ENCODE data around the gene ACAP1.
"Not testable (repeated sequence)": the region's sequence is repeated elsewhere in the genome, so short reads cannot be mapped to it uniquely, and the experiment has no call there.

ACAP1 gene

DNA sequence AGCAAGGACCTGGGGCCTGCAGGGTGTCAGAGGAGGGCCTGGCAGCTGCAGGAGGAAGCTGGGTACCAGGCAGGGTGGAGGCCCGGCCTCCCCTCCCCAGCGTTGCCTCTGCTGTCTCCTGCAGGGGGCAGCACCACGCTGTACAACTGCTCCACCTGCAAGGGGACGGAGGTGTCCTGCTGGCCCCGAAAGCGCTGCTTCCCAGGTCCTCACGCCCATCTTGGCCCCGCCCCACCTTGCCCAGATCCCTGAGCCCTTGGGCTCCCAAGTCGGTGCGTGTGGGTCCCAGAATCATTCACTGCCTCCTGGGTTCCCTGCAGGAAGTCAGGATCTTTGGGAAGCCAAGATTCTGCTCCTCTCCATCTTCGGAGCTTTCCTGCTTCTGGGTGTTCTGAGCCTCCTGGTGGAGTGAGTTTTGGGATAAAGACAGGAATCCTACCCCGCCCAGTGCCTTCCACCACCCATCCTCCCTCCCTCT lies 19.8 kb downstream of the ACAP1 start:
- peak; percentile 83 for DNase-seq (ENCODE audit: low read depth)

DNA sequence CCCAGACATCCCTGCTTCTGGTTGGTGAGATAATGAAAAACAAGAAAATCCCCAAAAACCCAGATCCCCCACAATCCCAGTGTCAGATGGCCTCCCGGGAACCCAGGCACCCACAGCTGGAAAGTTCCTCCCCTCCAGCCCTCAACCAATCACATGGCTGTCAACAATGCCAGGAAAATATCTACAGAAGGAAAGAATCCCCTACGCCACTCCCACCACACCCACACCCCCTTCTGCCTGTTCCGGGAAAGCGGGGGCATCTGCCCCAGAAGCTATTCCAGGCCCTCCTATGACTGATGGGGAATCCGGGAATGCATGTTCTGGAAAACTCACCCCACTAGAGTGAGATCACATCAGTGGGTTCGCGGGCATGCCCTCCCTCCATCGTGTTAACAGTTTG lies 20.4 kb downstream of the ACAP1 start:
- no peak for DNase-seq (ENCODE audit: low read depth)

DNA sequence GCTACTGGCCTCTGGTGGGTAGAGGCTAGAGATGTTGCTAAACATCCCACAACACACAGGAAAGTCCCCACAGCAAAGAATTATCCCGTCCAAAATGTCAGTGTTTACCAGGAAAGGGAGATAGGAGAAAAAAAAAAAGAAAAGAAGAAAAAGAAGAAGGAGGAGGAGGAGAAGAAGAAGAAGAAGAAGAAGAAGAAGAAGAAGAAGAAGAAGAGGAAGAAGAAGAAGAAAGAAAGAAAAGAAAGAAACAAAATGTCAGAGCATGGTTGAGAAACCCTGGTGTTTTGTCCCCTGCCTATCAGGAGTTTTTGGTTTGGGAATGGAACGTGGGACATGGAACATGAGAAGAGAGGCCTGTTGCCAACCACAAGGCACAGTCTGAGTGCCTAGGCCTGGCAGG lies 21.1 kb downstream of the ACAP1 start:
- no peak for DNase-seq (ENCODE audit: low read depth)

DNA sequence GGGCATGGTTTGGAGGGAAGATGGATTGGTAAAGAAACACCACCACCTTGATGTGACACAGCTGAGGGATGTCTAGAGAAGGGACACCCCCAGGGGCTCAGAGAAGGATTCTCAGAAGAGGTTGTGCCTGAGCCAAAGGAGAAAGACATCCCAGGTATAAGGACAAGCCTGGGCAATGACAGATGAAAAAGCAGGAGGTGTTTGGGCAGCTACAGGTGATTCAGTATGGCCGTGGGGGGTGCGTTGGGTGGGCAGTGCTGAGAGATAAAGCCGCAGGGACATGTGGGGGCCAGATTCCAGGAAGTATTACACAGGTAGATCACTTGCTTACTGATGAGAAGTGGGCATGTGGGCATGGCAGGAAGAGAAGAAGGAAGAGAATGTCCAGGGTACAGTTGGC lies 25.6 kb downstream of the ACAP1 start:
- no peak for DNase-seq (ENCODE audit: low read depth)

DNA sequence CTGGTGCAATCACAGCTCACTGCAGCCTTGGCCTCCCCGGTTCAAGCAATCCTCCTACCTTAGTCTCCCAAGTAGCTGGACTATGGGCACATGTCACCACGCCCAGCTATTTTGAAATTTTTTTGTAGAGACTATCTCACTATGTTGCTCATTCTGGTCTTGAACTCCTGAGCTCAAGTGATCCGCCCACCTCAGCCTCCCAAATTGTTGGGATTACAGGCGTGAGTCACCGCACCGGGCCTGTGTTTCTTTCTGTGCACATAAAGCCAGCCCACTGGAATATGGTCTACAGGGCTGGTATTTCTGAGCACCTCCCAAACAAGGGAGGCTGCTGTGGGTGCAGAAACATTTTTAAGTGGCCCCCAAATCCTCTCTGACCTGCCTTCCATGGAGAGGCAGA lies 27.0 kb downstream of the ACAP1 start:
- DNase-seq (ENCODE audit: low read depth) = no peak

DNA sequence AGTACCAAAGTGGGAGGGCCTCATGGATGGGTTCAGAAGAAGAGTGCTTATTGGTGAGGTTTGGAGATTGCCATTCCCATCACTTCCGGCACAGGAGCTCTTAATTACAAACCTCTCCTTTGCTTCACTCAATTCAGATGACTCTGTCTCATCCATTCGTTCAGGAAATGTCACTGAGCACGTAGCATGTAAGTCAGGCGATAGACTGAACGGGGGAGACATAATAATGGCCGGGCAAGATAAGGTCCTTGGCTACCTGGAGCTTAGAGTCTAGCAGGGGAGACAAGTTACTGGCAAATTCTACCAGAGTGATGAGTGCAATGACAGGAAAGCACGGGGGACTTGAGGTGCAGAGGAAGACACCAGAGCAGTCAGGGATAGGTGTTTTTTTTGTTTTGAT lies 29.6 kb downstream of the ACAP1 start:
- not testable (repeated sequence) for DNase-seq (ENCODE audit: low read depth)

DNA sequence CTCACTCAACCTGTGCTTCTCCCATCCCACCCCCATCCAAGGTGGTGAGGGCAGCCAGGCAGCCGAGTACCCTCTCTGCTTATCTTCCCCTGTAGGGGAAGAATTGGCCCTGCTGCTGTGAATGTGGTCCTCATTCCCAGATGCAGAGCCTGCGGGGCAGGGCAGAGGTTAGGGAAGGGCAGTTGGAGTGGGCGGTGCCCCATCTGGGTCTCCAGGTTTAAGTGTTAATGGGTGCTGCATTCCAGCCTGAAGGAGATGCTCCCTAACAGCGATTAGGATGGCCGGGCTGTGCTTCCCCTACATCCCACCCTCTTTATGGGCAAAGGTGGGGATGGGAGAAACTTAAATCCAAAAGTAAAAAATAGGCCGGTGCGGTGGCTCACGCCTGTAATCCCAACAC lies 30.8 kb downstream of the ACAP1 start:
- DNase-seq (ENCODE audit: low read depth) = no peak

DNA sequence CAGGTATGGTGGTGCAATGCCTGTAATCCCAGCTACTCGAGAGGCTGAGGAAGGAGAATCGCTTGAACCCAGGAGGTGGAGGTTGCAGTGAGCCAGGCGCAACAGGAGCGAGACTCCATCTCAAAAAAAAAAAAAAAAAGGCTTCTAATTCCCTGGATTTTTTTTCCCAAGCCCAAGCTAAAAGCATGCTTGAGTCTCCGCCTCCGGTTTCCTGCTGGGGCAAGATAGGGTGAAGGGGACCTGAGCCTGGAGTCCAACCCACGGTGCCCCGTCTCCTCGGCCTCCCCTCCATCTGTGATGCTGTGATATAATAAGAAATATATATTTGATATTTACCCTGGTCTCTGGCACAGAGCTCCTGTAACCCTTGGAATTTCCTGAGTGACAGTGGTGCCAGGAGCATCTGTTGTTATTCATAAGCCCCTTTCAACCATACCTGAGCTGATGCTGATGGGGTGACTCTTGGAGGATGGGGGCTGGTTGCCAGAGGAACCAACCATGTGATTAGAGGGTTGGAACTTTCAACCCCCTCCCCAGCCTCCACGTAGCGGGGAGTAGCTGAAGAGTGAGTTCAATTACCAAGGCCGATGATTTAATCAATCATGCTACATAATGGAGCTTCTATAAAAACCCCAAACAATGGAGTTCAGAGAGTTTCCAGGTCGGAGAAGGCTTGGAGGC lies 31.7 kb downstream of the ACAP1 start:
- no peak for DNase-seq (ENCODE audit: low read depth)

DNA sequence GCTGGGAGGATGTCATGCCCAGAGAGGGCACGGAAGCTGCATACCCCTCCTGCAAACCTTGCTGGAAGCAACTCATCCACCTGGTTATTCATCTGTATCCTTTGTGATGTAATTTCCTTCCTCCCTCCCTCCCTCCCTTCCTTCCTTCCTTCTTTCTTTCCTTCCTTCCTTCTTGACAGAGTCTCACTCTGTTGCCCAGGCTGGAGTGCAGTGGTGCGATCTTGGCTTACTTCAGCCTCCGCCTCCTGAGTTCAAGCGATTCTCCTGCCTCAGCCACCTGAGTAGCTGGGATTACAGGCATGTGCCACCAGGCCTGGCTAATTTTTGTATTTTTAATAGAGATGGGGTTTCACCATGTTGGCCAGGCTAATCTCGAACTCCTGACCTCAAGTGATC lies 32.3 kb downstream of the ACAP1 start:
- not testable (repeated sequence) for DNase-seq (ENCODE audit: low read depth)

DNA sequence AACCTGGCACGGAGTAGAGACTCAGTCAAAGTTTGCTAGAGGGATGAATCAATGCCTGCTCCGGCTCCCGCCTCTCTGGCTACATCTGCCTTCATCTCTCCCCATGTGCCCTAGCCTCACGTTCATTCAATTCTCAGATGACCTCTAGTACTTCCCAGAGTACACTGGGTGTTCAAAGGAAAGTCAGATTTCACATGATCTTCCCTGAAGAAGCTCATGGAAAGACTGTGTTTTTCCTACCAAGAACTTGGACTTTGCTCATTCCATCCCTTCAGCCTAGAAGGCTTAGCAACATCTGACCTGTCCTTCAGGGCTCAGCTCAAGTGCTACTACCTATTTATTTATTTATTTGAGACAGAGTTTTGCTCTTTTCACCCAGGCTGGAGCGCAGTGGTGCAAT lies 33.5 kb downstream of the ACAP1 start:
- DNase-seq (ENCODE audit: low read depth) = no peak

DNA sequence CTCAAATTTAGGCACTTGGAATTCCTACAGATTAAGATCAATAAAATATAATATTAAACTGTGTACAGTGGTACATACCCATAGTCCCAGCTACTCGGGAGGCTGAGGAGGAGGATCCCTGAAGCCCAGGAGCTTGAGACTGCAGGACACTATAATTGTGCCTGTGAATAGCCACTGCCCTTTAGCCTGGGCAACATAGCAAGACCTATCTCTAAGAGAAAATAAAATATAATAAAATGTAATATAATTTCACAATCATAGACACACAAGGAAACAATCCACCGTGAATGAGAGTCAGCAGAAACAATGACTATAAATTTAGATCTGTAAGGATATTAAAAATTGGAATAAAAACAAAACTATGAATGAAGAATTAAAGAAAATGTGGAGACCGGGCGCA lies 34.5 kb downstream of the ACAP1 start:
- DNase-seq (ENCODE audit: low read depth) = no peak

DNA sequence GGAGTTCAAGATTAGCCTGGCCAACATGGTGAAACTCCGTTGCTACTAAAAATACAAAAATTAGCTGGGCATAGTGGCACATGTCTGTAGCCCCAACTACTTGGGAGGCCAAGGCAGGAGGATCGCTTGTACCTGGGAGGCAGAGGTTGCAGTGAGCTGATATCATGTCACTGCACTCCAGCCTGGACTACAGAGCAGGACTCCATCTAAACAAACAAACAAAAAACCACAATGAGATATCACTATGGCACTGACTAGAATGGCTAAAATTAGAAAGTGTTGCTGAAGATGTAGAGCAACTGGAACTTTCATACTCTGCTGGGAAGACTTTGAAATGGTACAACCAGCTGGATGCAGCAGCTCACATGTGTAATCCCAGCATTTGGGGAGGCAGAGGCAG lies 38.0 kb downstream of the ACAP1 start:
- DNase-seq (ENCODE audit: low read depth) = no peak

DNA sequence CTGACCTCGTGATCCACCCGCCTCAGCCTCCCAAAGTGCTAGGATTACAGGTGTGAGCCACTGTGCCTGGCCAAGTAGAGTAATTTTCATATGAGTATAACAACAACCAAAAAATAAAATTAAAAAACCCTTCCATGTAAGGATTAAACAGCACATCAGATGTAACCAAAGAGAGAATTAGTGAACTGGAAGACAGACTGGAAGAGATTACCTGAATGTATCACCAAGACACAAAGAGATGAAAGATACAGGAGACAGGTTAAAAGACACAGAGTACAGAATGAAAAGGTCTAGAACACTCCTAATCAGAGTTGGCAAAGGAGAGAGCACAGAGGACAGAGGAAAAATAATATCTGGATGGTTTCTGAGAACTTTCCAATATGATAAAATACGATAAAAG lies 42.8 kb downstream of the ACAP1 start:
- DNase-seq (ENCODE audit: low read depth) = no peak

DNA sequence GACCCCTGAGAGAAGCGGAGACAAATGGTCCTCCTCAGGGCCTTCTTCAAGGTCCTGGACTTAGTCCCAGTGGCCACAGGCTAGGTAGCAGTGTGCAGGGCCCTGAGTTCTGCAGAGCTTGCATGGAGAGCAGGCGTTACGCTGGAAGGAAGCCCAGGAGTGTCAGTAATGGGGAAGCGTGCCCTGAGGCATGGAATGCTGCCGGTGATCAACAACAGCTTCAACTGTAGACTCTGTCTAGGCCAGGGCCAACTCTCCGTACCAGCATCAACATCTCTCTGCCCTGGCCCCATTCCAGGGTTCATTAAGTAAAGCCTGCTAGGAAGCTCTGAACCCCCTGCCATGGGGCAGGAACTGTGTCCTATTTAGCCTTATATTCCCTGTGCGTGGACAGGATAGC lies 44.0 kb downstream of the ACAP1 start:
- DNase-seq (ENCODE audit: low read depth) = no peak

DNA sequence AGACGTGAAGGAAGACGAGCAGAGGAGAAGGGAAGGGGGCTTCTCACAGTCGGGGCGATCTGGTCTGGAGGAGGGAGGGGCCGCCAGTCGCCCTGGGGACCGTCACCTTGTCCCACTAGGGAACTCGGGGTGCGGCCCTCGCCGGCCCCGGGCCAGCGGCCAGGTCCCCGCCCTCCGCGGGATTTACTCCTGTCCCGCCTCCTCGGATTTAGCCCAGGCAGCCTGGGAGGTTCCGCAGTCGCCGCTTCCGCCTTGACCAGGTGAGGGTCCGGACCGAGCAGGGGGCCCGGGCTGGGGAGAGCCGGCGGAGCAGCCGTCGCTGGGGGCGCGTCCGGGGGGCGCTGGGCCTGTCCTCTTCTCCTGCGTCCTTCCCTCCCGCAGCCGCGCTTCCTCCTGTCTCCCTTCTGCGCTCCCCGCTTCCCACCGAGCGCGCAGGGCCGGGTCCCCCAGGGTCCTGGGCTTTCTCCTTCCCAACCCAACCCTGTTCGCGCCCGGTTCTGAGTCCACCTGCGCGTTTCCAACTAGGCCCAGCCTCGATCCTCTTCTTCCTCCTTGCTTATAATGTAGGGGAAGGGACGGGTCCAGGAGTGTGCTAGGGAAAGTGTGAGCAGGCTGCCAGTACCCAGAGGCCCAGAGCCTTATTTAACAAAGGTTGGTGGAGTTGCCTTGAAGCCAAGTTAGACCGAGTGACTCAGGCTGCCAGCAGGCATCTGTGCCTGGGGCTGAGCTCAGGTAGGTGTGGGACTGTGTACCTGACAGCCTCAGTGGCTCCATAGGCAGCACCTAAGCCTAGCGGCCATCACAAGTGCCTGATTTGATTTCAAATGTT lies 44.7 kb downstream of the ACAP1 start, which contains the start of gene TNK1:
Gene TNK1, plus strand, starts transcription at position 235 of the 829 bp plus-strand sequence. CDS start 1,838 bp downstream, outside the sequence.
- no peak for DNase-seq (ENCODE audit: low read depth)

DNA sequence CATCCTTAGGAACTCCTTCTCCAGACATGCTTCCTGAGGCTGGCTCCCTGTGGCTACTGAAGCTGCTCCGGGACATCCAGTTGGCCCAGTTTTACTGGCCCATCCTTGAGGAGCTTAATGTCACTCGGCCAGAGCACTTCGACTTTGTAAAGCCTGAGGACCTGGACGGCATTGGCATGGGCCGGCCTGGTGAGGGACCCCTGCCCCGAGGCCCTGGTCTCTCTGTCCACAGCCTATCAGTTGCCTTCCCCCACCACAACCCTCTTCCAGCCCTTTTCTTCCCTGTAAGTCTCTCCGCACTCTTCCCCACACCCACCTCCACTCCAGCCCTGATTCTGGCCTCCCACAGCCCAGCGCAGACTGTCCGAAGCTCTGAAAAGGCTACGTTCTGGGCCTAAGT lies 46.6 kb downstream of the ACAP1 start:
- no peak for DNase-seq (ENCODE audit: low read depth)

DNA sequence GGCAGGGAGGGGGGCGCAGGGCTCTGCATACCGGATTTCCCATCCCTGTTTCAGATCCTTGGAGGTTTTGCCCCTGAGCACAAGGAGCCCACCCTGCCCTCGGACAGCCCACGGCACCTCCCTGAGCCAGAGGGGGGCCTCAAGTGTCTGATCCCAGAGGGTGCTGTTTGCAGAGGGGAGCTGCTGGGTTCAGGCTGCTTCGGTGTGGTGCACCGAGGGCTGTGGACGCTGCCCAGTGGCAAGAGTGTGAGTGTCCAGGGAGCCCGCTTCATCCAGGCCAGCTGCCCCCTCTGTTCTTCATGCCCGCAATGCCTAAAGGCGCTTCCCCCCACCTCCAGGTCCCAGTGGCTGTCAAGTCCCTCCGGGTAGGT lies 47.0 kb downstream of the ACAP1 start:
- DNase-seq (ENCODE audit: low read depth) = no peak

DNA sequence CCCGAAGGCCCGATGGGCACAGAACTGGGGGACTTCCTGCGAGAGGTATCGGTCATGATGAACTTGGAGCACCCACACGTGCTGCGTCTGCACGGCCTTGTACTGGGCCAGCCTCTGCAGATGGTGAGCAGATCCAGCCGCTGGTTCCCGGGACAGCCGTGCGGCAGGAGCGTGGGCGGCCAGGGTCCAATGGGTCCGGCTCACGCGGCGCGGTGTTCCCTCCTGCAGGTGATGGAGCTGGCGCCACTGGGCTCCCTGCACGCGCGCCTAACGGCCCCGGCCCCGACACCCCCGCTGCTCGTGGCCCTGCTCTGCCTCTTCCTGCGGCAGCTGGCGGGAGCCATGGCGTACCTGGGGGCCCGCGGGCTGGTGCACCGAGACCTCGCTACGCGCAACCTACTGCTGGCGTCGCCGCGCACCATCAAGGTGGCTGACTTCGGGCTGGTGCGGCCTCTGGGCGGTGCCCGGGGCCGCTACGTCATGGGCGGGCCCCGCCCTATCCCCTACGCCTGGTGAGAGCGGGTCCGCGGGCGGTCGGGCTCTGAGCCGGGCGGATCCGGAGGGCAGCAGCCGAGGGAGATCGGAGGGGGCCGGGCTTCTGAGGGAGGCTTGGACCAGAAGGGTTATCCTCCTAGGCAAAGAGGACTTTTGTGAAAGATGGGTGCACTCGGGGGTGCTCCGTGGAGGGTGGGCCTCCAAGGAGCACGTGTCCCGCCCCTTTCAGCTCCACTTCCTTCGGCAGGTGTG lies 47.6 kb downstream of the ACAP1 start:
- DNase-seq (ENCODE audit: low read depth) = peak; percentile 67

DNA sequence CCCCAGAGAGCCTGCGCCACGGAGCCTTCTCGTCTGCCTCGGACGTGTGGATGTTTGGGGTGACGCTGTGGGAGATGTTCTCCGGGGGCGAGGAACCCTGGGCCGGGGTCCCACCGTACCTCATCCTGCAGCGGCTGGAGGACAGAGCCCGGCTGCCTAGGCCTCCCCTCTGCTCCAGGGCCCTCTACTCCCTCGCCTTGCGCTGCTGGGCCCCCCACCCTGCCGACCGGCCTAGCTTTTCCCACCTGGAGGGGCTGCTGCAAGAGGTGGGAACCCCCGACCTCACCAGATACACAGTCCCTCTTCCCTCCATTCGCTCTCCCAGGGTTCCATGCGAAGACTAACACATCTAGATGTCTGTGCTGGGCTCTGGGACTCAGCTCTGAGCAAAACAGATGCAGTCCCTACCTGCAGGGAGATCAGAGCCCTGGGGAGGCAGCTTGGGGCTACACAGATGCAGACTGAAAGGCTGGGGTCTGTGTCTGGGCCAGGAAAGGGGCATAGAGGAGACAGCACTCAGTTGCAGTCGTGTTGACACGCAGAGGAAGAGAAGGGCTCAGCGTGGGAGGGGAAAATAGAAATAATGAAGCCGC lies 48.3 kb downstream of the ACAP1 start:
- no peak for DNase-seq (ENCODE audit: low read depth)

DNA sequence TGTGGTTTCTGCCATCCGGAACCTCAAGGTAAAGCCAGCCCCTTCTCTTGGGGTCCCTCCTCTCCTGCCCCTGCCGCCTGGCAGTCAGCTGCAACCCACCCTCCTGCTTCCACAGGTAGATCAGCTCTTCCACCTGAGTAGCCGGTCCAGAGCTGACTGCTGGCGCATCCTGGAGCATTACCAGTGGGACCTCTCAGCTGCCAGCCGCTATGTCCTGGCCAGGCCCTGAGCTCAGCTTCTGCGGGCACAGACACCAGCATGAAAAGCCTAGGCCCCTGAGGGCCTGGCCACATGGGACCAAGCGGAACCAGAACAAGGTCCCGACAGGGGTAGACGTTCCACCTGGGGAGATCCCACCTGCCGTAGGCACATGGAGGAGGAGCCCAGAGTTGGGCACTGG lies 52.5 kb downstream of the ACAP1 start:
- no peak for DNase-seq (ENCODE audit: low read depth)

DNA sequence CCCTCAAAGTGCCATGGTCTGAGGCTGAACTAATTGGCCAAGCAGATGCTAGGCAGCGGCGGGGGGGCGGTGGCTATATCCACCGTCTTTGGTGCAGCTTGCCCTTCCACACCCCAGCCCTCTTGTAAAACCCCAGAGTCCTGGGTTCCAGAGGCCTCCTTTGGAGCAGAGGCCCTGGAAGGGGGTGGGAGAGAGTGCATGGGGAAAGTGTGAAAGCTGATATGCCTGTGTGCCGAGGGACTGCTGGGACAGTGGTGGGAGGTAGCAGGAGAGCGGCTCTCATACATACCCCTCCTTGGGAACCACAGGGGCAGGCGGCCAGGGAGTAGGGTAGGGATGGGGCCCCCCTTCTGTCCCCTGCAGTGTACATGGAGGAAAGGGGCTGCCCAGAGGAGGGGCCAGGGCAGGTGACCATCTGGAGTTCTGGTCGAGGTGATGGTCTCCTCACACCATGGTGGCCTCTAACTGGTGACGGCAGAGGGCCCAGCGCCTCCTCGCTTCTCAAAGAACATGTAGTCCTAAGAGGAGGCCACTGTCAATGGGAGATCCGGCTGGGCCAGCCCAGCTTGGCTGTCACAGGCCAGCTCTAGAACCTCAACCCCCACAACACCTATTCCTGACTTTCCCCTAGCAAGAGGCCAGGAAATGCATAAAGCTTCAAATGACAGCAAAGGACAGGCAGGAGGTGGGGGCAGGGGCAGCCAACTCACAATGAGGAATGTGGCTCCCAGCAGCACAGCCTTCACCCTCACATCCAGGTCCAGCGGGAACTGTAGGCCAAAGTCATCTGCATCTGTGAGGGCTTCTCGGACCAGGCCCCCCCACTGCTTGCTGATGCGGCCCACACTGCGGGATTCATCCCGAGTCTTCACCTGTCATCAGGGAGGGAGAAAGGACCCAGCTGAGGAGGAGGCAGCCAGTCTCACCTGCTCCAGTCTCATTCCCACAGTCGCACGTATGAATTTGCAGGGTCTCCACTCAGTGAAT lies 53.9 kb downstream of the ACAP1 start:
- DNase-seq (ENCODE audit: low read depth) = no peak

All from activated T-cell treated with anti-CD3 and anti-CD28 coated beads for 1 hour (primary cell).